SH-SY5Y (cell line): ENCODE results near the gene DDX41.

Experiments
- GATA2 ChIP-seq: IDR thresholded peaks from 2 replicates; pipeline ENCODE4 v1.6.1; 2011; ENCODE audit warnings: mild to moderate bottlenecking, low read depth, low read length
- GATA3 ChIP-seq: IDR thresholded peaks from 2 replicates; pipeline ENCODE4 v1.6.1; 2011; ENCODE audit warnings: low read depth, mild to moderate bottlenecking, low read length, moderate library complexity

Gene DDX41

DNA sequence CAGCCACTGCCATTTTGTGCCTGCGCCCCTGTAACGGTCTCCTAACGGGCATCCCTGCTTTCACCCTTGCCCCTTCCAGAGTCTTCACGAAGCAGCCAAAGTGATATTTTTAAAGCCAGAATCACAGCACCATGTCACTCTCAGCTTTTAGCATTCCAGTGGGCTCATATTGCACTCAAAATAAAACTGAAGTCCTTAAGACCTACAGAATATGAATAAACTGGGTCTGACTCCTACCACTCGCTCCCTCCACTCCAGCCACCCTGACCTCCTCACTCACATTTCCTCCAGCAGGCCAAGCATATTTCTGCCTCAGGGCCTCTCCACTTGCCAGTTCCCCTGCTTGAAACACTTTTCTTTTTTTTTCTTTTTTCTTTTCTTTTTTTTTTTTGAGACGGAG, 16.9 kb downstream of the DDX41 start:
- no peak for TF ChIP-seq GATA2
- no peak for TF ChIP-seq GATA3

DNA sequence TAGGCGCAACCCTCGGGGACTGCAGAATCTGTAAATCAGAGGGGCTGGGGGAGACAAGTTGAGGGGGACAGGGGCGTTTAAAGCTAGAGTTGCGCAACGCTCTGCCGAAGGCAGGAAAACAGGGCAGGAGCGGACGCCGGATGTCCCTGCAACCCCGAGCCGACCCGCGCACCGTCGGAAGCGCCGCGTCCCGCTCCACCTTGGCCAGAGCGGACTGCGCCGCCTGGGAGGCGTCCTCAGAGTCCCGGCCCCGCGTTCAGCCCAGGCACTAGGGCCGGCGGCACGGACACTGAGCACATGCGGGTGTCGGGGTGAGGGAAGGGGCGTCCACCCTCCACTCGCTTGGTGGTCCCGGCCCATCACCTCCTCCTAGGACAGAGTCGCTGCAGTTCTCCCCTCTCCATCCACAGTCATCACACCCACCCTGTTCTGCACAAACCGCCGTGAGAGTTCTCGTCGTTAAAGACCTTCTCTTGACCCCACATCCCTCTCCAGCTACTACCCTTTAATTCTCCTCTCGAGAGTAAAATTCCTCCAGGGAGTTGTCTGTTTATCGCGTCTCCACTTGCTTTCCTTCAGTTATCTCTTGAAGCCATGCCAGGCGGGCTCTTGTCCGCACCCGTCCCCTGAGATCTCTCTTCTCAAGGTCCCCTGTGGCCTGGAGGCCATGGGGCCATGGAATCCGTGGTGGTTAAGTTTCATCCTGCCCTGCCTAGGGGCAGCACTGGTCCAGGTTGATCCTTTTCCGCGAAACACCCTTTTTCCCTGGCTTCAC, 18.6 kb downstream of the DDX41 start:
- TF ChIP-seq GATA3 = no peak
- no peak for TF ChIP-seq GATA2

DNA sequence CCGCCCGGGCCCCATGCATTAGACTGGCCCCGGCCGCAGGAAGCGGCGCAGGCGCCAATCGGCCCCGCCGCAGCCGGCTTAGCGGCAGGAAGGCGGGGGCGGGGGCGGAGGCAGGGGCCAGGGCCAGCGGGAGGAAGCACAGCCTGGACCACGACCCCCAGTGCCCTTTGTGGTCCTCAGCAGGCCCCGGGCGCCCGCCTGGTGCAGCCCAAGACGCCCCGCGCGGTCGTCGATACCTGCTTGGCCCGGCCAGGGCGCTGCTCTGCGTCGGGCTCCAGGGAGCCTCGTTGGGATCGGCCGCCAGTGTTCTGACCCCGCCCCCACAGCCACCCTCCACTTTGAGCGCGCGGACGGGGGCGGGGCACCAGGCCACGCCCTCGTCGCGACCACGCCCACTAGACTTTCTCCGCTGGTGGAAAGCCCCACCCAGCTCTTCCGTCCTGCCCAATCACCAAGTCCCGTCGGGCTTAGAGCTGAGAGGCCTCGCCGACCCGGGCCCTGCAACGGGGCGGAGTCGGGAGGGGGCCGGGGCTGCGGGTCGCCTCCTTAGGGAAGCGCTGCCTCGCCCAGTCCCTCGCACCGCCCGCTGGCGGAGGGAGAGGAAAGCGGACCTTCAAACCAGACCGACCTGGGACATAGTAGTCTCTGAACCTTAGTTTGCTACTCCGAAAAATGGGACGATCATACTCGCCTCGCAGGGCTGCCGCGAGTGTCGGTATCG, 19.3 kb downstream of the DDX41 start, which contains the start of gene PDLIM7:
PDLIM7 (minus strand) TSS at position 313 of the 721 bp plus-strand sequence. CDS start 1,092 bp downstream, outside the sequence.
- no peak for TF ChIP-seq GATA2
- no peak for TF ChIP-seq GATA3

DNA sequence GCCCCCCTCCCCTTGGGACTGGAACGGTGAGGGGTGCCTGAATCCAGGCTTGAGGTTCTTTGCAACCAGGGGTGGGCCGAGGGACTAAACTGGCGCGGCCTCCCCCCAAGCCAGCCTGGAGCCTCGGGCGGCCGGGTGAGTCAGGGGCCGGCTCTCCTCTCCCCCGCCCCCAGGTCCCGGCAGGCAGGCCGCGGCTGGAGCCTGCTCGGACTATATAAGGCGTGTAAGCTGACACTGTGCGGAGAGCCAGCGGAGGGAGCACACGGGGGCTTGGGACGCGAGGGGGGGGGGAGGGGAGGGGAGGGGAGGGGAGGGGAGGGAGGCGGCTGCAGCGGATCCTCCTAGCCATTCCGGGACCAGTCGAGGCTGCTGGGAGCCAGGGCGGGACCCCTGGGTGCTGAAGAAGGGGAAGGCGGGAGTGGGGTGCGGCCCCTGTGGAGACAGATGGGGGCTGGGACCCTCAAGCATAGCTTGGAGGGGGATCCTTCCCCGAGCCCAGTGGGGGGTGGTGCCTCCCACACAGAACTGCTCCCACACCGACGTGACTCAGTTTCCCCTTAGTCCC, 20.0 kb downstream of the DDX41 start:
- TF ChIP-seq GATA3 (no peak), GATA2 (no peak)

DNA sequence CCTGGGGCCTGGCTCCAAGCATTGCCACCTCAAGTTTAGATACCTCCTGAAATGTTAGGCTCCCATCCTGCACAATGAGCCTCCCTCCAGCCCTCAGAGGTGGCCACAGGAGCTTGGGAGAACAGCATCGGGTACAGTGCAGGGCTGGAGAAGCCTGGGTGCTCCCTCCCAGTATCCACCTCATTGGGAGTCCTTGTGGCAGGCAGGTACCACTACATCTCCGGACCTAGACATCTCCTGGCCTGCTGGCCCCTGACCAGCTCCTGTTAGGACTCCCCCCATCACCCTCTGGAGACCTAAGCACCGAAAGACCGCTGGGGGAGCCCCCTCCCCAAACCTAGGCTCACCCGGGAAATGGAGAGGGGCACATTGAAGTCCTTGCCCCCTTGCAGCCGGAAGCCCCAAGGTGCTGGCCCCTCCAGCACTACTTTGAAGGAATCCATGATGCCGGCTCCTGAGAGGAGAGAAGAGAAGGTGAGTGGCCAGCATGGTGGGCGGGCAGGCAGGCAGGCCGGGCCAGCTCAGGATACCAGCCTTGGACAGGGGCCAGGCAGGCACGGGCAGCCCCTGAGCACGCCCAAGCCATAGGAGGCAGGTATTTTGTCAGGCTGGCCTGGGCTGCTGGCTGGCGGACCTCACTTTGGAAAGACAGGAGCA, 20.6 kb downstream of the DDX41 start:
- no peak for TF ChIP-seq GATA2
- TF ChIP-seq GATA3 = no peak

DNA sequence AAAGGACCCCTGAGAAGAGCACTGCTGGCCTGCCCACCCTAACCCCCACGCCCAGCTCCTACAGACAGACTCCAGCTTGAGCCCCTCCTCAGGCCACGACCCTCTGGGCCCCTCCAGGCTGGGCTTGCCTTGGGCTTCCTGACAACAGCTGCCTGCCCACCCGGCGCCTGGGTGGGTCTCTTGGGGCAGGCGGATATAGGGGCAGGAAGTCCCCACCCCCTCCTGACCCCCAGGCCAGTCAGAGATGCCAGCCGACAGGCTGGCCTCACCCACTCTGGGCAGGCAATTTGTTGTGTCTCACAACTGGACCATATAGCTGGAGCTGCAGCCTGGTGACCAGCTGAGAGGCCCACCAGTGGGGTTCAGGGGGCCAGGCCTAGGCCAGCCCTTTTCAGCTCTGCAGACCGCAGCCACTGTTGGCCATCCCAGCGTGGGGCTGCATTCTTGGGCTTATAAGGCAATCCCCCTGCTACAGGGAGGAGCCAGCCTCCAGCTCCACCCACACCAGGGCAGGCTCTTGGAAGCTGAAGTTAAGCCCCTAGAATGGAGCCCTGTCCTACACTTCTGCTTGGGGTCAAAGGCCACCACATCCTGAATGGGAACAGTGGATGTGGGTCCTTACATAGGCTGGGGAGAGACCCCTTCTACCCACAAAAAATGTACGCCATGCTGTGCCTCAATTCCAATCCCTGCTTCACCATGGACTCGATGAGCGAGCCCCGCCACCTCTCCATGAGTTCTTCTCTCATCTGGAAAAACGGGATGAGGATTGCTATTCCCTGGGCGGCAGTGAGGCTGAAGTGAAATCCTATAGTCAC, 21.3 kb downstream of the DDX41 start:
- no peak for TF ChIP-seq GATA2
- TF ChIP-seq GATA3 = no peak

DNA sequence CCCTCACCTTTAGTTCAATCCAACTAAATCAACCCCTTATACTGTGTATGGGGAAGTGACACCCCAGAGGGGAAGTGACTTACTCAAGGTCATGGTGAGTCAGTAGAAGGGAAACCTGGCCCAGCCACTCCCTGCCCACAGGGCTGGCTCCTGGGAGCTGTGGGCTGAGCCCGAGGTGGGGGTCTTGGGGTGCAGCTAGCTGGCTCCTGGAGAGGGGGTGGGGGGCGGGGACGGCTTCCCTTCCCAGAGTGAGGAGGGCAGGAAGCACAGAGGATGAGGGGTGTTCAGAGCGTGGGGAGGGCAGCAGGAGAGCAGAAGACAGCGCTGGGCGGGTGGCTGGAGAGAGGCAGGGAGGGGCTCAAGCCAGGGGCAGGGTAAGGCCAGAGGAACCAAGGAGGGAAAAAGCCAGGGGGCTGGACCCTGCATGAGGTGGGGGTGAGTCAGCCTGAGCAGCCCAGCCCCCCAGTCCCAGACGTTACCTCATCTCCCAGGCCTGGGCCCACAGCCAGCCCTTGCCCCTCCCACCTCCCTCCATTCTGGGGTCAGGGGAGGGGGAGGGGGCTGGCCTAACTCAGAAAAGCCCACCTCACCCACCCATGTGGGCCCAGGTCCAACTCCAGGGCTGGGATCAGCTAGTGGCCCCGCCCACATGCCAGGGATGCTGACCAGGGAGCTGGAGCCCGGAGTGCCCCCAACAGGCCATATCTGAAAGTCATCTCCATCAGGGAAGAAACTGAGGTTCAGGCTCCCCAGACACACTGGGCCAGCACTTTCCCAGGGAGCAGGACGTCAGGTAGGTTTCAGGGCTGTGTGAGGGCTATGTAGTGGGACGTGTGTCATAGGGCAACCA, 22.2 kb downstream of the DDX41 start:
- TF ChIP-seq GATA3 = no peak
- no peak for TF ChIP-seq GATA2

DNA sequence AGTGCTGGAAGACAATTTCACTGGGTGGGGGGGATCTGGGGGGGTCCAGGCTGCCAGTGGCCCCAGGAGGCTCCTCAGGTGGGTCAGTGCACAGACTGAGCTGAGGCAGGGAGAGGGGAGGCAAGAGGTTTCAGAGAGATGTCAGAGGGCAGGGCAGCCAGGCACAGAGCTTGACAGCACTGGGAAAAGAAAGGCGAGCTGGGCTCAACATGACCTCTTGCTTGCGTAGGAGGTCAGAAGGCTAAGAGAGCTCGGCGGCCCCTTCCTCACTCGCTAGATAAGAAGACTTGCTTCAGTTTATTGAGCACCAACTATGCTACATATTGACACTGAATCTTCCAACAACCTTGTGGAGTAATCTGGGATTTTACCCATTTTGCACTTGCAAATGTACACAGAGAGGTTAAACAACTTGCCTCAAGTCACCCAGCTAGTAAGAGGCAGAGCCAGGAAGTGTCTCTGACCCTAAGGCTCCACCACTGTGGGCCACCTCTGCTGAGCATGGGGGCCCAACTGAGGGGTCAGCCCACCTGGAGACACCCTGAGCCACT, 22.9 kb downstream of the DDX41 start:
- TF ChIP-seq GATA3 (no peak), GATA2 (no peak)

DNA sequence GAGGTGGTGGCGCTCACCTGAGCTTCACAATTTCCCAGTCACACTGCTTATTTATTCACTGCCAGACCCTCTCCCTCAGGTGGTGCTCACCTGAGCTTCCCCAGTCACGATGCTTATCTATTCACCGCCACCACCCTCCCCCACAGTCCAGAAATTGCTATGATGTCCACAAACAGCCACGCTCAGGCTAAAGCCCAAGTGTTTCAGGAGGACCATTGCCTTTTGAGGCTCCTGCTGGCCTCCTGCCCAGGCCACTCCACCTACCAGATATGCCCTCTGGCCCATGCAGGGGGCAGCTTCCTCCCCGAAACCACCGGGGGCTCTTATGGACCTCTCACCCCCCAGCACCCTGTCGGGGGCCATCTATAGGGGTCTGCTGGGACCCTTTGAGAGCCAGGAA, 23.9 kb downstream of the DDX41 start:
- TF ChIP-seq GATA2 (no peak), GATA3 (no peak)

DNA sequence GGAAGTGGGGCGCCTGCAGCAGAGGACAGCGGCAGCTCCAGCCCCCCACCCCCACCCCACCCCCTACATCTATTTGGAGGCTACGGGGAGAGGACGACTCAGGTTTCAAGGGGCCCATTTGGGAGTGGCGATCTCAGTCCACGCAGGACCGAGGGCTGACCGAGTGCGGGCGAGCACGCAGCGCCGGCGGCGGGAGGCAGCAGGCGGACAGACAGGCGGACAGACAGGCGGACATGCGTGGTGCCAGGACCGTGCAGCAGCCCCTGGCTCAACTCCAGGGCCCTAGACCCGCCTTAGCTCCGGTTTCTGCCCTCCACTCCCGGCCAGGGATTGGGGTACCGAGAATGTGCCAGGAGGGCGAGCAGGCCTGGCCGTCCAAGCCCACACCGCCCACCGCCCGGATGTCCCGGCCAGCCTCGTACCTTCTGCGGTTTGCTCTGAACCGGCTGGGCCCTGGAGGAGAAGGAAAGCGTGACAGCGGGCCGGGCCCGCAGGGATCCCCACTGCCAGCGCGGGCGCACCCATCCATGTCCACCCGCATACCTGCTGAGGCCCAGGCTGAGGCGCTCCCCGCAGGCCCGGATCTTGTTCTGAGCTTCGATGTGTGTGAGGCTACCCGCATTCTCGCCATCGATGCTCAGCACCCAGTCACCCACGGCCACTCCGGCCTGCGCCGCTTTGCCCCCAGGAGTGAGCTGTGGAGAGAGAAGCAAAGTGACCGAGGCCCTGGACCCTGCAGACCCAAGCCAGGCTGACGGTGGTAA, 24.6 kb downstream of the DDX41 start:
- no peak for TF ChIP-seq GATA2
- no peak for TF ChIP-seq GATA3

DNA sequence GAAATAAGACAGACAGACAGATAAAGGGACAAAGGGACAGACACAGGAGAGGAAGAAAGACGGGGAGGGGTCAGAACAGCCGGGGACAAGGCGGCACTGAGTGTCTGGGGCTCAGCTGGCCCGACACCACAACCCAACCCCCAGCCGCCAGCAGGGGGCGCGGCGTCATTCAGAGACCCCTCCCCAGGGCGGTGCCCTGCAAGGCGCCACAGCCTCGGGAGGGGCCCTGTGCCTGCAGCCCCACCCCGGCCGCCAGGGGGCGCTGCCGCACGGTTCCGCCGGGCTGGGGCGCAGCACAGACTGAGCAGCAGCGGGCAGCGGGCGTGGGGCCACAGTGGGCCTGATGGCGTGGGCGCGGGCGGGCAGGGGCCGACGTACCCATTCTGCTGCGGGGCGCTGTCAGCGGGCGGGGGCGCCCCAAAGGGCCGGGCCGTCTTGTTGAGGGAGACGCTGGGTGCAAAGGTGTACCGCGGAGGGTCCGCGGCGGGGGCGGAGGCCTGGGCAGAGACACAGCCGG, 25.3 kb downstream of the DDX41 start:
- TF ChIP-seq GATA3 (no peak), GATA2 (no peak)
